ENCODE data around the gene CACNB1.
A peak's percentile ranks its signal among the peaks of the same experiment; 100 is the strongest.
"Not testable (repeated sequence)": the region's sequence is repeated elsewhere in the genome, so short reads cannot be mapped to it uniquely, and the experiment has no call there.

Gene CACNB1

GRCh38 chr17:39174920-39175694 is 22.4 kb downstream of the CACNB1 start:
- DNase-seq (ENCODE audit: low read depth in 2 of 2), result peak; percentile 60 to 63

GRCh38 chr17:39173526-39174274 is 23.8 kb downstream of the CACNB1 start:
- DNase-seq (ENCODE audit: low read depth in 2 of 2), result no peak

GRCh38 chr17:39173080-39173479 is 24.4 kb downstream of the CACNB1 start:
- DNase-seq (ENCODE audit: low read depth in 2 of 2), result no peak

- no peak for DNase-seq (ENCODE audit: low read depth in 2 of 2)
Observed at GRCh38 chr17:39171933-39172332, 25.5 kb downstream of the CACNB1 start.

- DNase-seq (ENCODE audit: low read depth in 2 of 2), result no peak
Observed at GRCh38 chr17:39170558-39170957, 26.9 kb downstream of the CACNB1 start.

GRCh38 chr17:39170109-39170508 is 27.4 kb downstream of the CACNB1 start:
- no peak for DNase-seq (ENCODE audit: low read depth in 2 of 2)

- DNase-seq (ENCODE audit: low read depth in 2 of 2), result no peak
Observed at GRCh38 chr17:39169518-39169917, 28.0 kb downstream of the CACNB1 start.

GRCh38 chr17:39169101-39169500 is 28.4 kb downstream of the CACNB1 start:
- no peak for DNase-seq (ENCODE audit: low read depth in 2 of 2)

GRCh38 chr17:39168503-39168902 is 29.0 kb downstream of the CACNB1 start:
- DNase-seq (ENCODE audit: low read depth in 2 of 2), result not testable (repeated sequence)

- DNase-seq (ENCODE audit: low read depth in 2 of 2), result no peak
Observed at GRCh38 chr17:39167476-39167875, 30.0 kb downstream of the CACNB1 start.

GRCh38 chr17:39166437-39167335 is 30.8 kb downstream of the CACNB1 start:
- no peak for DNase-seq (ENCODE audit: low read depth in 2 of 2)

- DNase-seq (ENCODE audit: low read depth in 2 of 2), result no peak
Observed at GRCh38 chr17:39165841-39166349, 31.6 kb downstream of the CACNB1 start, which contains the start of gene ARL5C. ARL5C (minus strand) TSS chr17:39166161; CDS start chr17:39165760, 401 bp downstream.

GRCh38 chr17:39165178-39165840 is 32.2 kb downstream of the CACNB1 start:
- no peak for DNase-seq (ENCODE audit: low read depth in 2 of 2)

GRCh38 chr17:39164675-39165143 is 32.8 kb downstream of the CACNB1 start:
- peak; percentile 54 to 72 for DNase-seq (ENCODE audit: low read depth in 2 of 2)

GRCh38 chr17:39161962-39162361 is 35.5 kb downstream of the CACNB1 start:
- no peak for DNase-seq (ENCODE audit: low read depth in 2 of 2)

GRCh38 chr17:39158623-39159022 is 38.8 kb downstream of the CACNB1 start:
- no peak for DNase-seq (ENCODE audit: low read depth in 2 of 2)

- DNase-seq (ENCODE audit: low read depth in 2 of 2), result no peak
Observed at GRCh38 chr17:39156491-39156890, 41.0 kb downstream of the CACNB1 start.

GRCh38 chr17:39155654-39156053 is 41.8 kb downstream of the CACNB1 start:
- DNase-seq (ENCODE audit: low read depth in 2 of 2), result no peak

GRCh38 chr17:39153599-39154051 is 43.8 kb downstream of the CACNB1 start:
- DNase-seq (ENCODE audit: low read depth in 2 of 2), result peak; percentile 83 to 84

GRCh38 chr17:39151943-39152818 is 45.3 kb downstream of the CACNB1 start:
- DNase-seq (ENCODE audit: low read depth in 2 of 2), result peak in 1 of 2 donors; percentile 29

Data from stimulated activated CD4-positive, alpha-beta T cell treated with anti-CD3 and anti-CD28 coated beads, Interleukin-15, amount 100 ng/mL, for 48 hours (primary cell).